B cell (primary cell): Measurements from ENCODE around the gene SFT2D1. TPM values are rescaled to one million over a fixed set of nuclear protein-coding genes. Genes with fewer than 3 reads are reported as not detected.

ENCODE experiments used
- ATAC-seq: fragments of 200-7000 bp; cut with Tn5 transposase; one replicate; pipeline ENCODE4 v1.10.0; 2021; ENCODE audit warnings: low read depth, mild to moderate bottlenecking, moderate number of reproducible peaks, moderate library complexity
- CTCF ChIA-PET: fragments of 350-600 bp; sonication (Branson Sonifier 250); formaldehyde crosslinking; loops from one replicate; lab custom pipeline; 2021; ENCODE audit warnings: antibody characterized with exemption, inconsistent platforms; lab: Charles Lee
- POLR2A ChIA-PET: fragments of 350-600 bp; sonication (Branson Sonifier 250); formaldehyde crosslinking; loops from one replicate; lab custom pipeline; 2021; ENCODE audit warnings: antibody characterized with exemption; lab: Charles Lee
- DNase-seq: peaks from one replicate; pipeline ENCODE4 v3.0.0; 2013
- H2AFZ ChIP-seq: 2 replicates; pipeline ENCODE4 v1.6.1; 2012; ENCODE audit warnings: mild to moderate bottlenecking, low read depth, low read length; ENCODE audit not compliant: insufficient read depth, poor library complexity, severe bottlenecking
- H3K27ac ChIP-seq, 2 donors: 1 replicate in 1 of 2; 2 replicates in 1 of 2; pipeline ENCODE4 v1.5.1; 2012 to 2013; ENCODE audit warnings: low read length in 2 of 2, mild to moderate bottlenecking in 2 of 2, moderate library complexity in 1 of 2
- H3K27me3 ChIP-seq, 4 experiments: fragments of 200-600 bp in 1 of 4; sonication (generic) in 1 of 4; replicated peaks in 1 of 4; 1 replicate in 2 of 4; 2 replicates in 2 of 4; pipeline versions ENCODE4 v1.6.1 to v1.7.0; 2013 to 2016; ENCODE audit warnings: low read length in 3 of 4, mild to moderate bottlenecking in 2 of 4, mixed read lengths in 1 of 4, moderate library complexity in 1 of 4; ENCODE audit not compliant: insufficient read depth in 4 of 4, control insufficient read depth in 3 of 4; ENCODE audit errors: control extremely low read depth in 1 of 4
- H3K36me3 ChIP-seq, 2 experiments: replicated peaks in 1 of 2; 1 replicate in 1 of 2; 2 replicates in 1 of 2; pipeline versions ENCODE4 v1.6.1 to v1.7.1; 2013; ENCODE audit warnings: low read length in 1 of 2; ENCODE audit not compliant: insufficient read depth in 2 of 2, control insufficient read depth in 1 of 2; ENCODE audit errors: control extremely low read depth in 1 of 2, extremely low read depth in 1 of 2
- H3K4me1 ChIP-seq, 2 donors: fragments of 200-600 bp in 1 of 2; sonication (generic) in 1 of 2; 1 replicate in 1 of 2; 2 replicates in 1 of 2; pipeline versions ENCODE4 v1.5.1 to v1.6.1; 2013 to 2017; ENCODE audit warnings: low read length in 2 of 2; ENCODE audit not compliant: control insufficient read depth in 2 of 2, insufficient read depth in 2 of 2
- H3K4me2 ChIP-seq: replicated peaks from 2 replicates; pipeline ENCODE3; 2012; ENCODE audit warnings: mild to moderate bottlenecking, low read depth, low read length; ENCODE audit not compliant: poor library complexity, severe bottlenecking
- H3K4me3 ChIP-seq, 5 experiments: fragments of 200-600 bp in 1 of 5; sonication (generic) in 1 of 5; 1 replicate in 3 of 5; 2 replicates in 2 of 5; pipeline versions ENCODE4 v1.5.1 to v1.7.0; 2011 to 2016; ENCODE audit warnings: low read length in 4 of 5, mild to moderate bottlenecking in 4 of 5, low read depth in 2 of 5, control low read depth in 1 of 5, moderate library complexity in 1 of 5; ENCODE audit not compliant: insufficient read depth in 1 of 5; ENCODE audit errors: control extremely low read depth in 1 of 5, extremely low read depth in 1 of 5
- H3K79me2 ChIP-seq: fragments of 200-600 bp; sonication (generic); one replicate; pipeline ENCODE4 v1.6.0; 2016; ENCODE audit warnings: low read length; ENCODE audit not compliant: control insufficient read depth, insufficient read depth
- H3K9ac ChIP-seq: fragments of 200-600 bp; sonication (generic); 2 replicates; pipeline ENCODE4 v1.6.1; 2017; ENCODE audit warnings: mild to moderate bottlenecking, low read length, moderate library complexity
- H3K9me3 ChIP-seq, 3 donors: one replicate each; pipeline versions ENCODE4 v1.6.1 to v1.7.1; 2013; ENCODE audit warnings: low read length in 2 of 3; ENCODE audit not compliant: control insufficient read depth in 2 of 3, insufficient read depth in 1 of 3; ENCODE audit errors: control extremely low read depth in 1 of 3
- H4K20me1 ChIP-seq: 2 replicates; pipeline ENCODE4 v1.6.0; 2012; ENCODE audit warnings: mild to moderate bottlenecking, low read length; ENCODE audit not compliant: insufficient read depth, control insufficient read depth, poor library complexity, severe bottlenecking
- H3K27ac Mint-ChIP-seq: one replicate; pipeline ENCODE4 v1.8.0; 2021; ENCODE audit warnings: mixed read lengths
- H3K27me3 Mint-ChIP-seq: one replicate; pipeline ENCODE4 v1.8.0; 2021; ENCODE audit warnings: mixed read lengths
- H3K4me1 Mint-ChIP-seq: one replicate; pipeline ENCODE4 v1.8.0; 2021; ENCODE audit warnings: mixed read lengths
- H3K4me3 Mint-ChIP-seq: one replicate; pipeline ENCODE4 v1.8.0; 2021; ENCODE audit warnings: mixed read lengths
- H3K9me3 Mint-ChIP-seq: one replicate; pipeline ENCODE4 v1.8.0; 2022; ENCODE audit warnings: mixed read lengths; ENCODE audit not compliant: insufficient read depth
- CTCF ChIP-seq: fragments of 200-600 bp; IDR thresholded peaks from one replicate; pipeline ENCODE4 v1.8.0; 2022; ENCODE audit warnings: antibody characterized with exemption, mild to moderate bottlenecking
- EZH2 ChIP-seq: IDR thresholded peaks from 2 replicates; pipeline ENCODE4 v1.6.1; 2012; ENCODE audit warnings: borderline replicate concordance, low read depth, mild to moderate bottlenecking, moderate library complexity, low read length; ENCODE audit not compliant: insufficient read depth, poor library complexity, severe bottlenecking
- WGBS: methylation state at CpG from one replicate; pipeline ENCODE4 v1.1.5; 2013; ENCODE audit warnings: missing lambda C conversion rate; ENCODE audit not compliant: insufficient coverage; 5-methylcytosine and 5-hydroxymethylcytosine counted together
- intact Hi-C: fragments of 100-400 bp; cut with micrococcal nuclease; formaldehyde crosslinking; loops from one replicate; pipeline ENCODE4 v1.10.0; 2022
- polyA plus RNA-seq: library from polyadenylated mRNA; depleted of rRNA; stranded (reverse); fragments of >200 nt; gene quantifications from 2 replicates; pipeline ENCODE4 v1.2.3, GENCODE V29; 2012
- total RNA-seq, 2 donors: library from RNA; stranded (reverse); fragments of 120-200 nt in 1 of 2; gene quantifications; 1 replicate in 1 of 2; 2 replicates in 1 of 2; pipeline versions ENCODE4 v1.2.3 to v1.2.4, GENCODE V29; 2013 to 2022

Gene SFT2D1
- total and polyA plus RNA-seq, 2 donors (not counting 1 experiment from before 2014, with no cell fraction given), result 38.2 to 59.0 TPM

- Mint-ChIP-seq H3K9me3 (no peaks in the 10 kb centered on the region), H3K27me3 (no peaks in the 10 kb centered on the region), H3K4me1 (no peaks in the 10 kb centered on the region), H3K27ac (no peak overlapping the region), H3K4me3 (no peak overlapping the region)
- no peak overlapping the region for H3K4me2 ChIP-seq
- H3K4me1 ChIP-seq, result no peaks in the 10 kb centered on the region
- WGBS, result 70% methylated on average over 4 of the region's 6 CpGs
- H2AFZ ChIP-seq, result no peak overlapping the region
- H3K79me2 ChIP-seq, result no peaks in the 10 kb centered on the region
- peaks cover 0 to 25% of the 10 kb centered on the region in 2 experiments for H3K36me3 ChIP-seq
- H3K4me3 ChIP-seq, result no peak overlapping the region
- H4K20me1 ChIP-seq, result no peaks in the 10 kb centered on the region
- ATAC-seq (no peak), DNase-seq (no peak)
- H3K9me3 ChIP-seq, result no peaks in the 10 kb centered on the region
- H3K9ac ChIP-seq, result no peak overlapping the region
- CTCF ChIA-PET, result interaction anchor here (1.4 kb wide), 1 partner anchor 33 kb away, joined by 3 read pairs; no protein-coding TSS in a partner anchor
- POLR2A ChIA-PET, result no interaction called here
- intact Hi-C loops, result no loop called here
- no peaks in the 10 kb centered on the region for H3K27me3 ChIP-seq
- TF ChIP-seq CTCF, result no peak
- no peak for TF ChIP-seq EZH2
- H3K27ac ChIP-seq, result no peak overlapping the region
Observed at GRCh38 chr6:166365806-166366205, 23.5 kb upstream of the SFT2D1 start.

- Histone ChIP-seq H3K27me3 (no peaks in the 10 kb centered on the region), H3K27ac (no peak overlapping the region), H3K79me2 (no peaks in the 10 kb centered on the region), H3K4me3 (no peak overlapping the region), H3K9me3 (no peaks in the 10 kb centered on the region), H3K36me3 (peaks cover 0 to 25% of the 10 kb centered on the region in 2 experiments), H2AFZ (no peak overlapping the region), H3K9ac (no peak overlapping the region), H4K20me1 (no peaks in the 10 kb centered on the region), H3K4me2 (no peak overlapping the region), H3K4me1 (no peaks in the 10 kb centered on the region)
- no CpG with 5 or more reads among the region's 2 CpGs for WGBS
- H3K4me3 Mint-ChIP-seq, result no peak overlapping the region
- ATAC-seq (no peak), DNase-seq (no peak)
- TF ChIP-seq EZH2 (no peak), CTCF (no peak)
- H3K27ac Mint-ChIP-seq, result no peak overlapping the region
- CTCF ChIA-PET, result interaction anchor here (1.3 kb wide), 1 partner anchor 35 kb away, joined by 4 read pairs; no protein-coding TSS in a partner anchor
- POLR2A ChIA-PET, result no interaction called here
- H3K9me3 Mint-ChIP-seq, result no peaks in the 10 kb centered on the region
- no peaks in the 10 kb centered on the region for H3K4me1 Mint-ChIP-seq
- intact Hi-C loops, result no loop called here
- H3K27me3 Mint-ChIP-seq, result no peaks in the 10 kb centered on the region
Observed at GRCh38 chr6:166365221-166365620, 22.9 kb upstream of the SFT2D1 start.
